ENCODE measurements around the gene ERAP2. TPM values are rescaled to one million over a fixed set of nuclear protein-coding genes. Genes with fewer than 3 reads are reported as not detected.

ERAP2 gene
- total RNA-seq, 2 donors from 2014 or later, result 7.7 to 19.0 TPM

- no peak for DNase-seq (ENCODE audit: low spot score)
- 96% methylated on average over 2 of the region's 2 CpGs for whole genome bisulfite sequencing
- no peaks in the 10 kb centered on the region for H3K4me1 ChIP-seq (replicated peaks)
- H3K27me3 ChIP-seq (replicated peaks; ENCODE audit: insufficient read depth), result no peaks in the 10 kb centered on the region
- TF ChIP-seq POLR2AphosphoS5 (IDR thresholded peaks at IDR 0.05) (no peak), CTCF (IDR thresholded peaks at IDR 0.05) (no peak), POLR2A (IDR thresholded peaks at IDR 0.05) (no peak)
- H3K27ac ChIP-seq, result no peak overlapping the region
- no peak overlapping the region for H3K4me3 ChIP-seq
- intact Hi-C loops (cut with DNase I), result no loop called here
- H3K36me3 ChIP-seq, result no peaks in the 10 kb centered on the region
- H3K9me3 ChIP-seq, result no peaks in the 10 kb centered on the region
Measured at GRCh38 chr5:96911139-96911538, 34.8 kb downstream of the ERAP2 start.

GRCh38 chr5:96913233-96913632 lies 36.9 kb downstream of the ERAP2 start:
- Histone ChIP-seq H3K9me3 (no peaks in the 10 kb centered on the region), H3K4me1 (replicated peaks) (no peaks in the 10 kb centered on the region), H3K4me3 (no peak overlapping the region), H3K27ac (no peak overlapping the region), H3K27me3 (replicated peaks; ENCODE audit: insufficient read depth) (no peaks in the 10 kb centered on the region), H3K36me3 (no peaks in the 10 kb centered on the region)
- intact Hi-C loops (cut with DNase I), result no loop called here
- 92% methylated on average over 2 of the region's 2 CpGs for WGBS
- no peak for DNase-seq (ENCODE audit: low spot score)
- TF ChIP-seq POLR2AphosphoS5 (IDR thresholded peaks at IDR 0.05) (no peak), POLR2A (IDR thresholded peaks at IDR 0.05) (no peak), CTCF (IDR thresholded peaks at IDR 0.05) (no peak)

GRCh38 chr5:96919754-96920197 lies 43.5 kb downstream of the ERAP2 start:
- Histone ChIP-seq H3K27me3 (replicated peaks; ENCODE audit: insufficient read depth) (no peaks in the 10 kb centered on the region), H3K27ac (no peak overlapping the region), H3K9me3 (no peaks in the 10 kb centered on the region), H3K4me3 (no peak overlapping the region), H3K36me3 (no peaks in the 10 kb centered on the region), H3K4me1 (replicated peaks) (no peaks in the 10 kb centered on the region)
- intact Hi-C loops (cut with DNase I), result no loop called here
- no peak for TF ChIP-seq POLR2AphosphoS5 (IDR thresholded peaks at IDR 0.05)
- no peak for TF ChIP-seq CTCF (IDR thresholded peaks at IDR 0.05)
- no peak for TF ChIP-seq POLR2A (IDR thresholded peaks at IDR 0.05)
- WGBS, result 94% methylated on average over 4 of the region's 4 CpGs
- DNase-seq (ENCODE audit: low spot score), result no peak

GRCh38 chr5:96920744-96921355 lies 44.5 kb downstream of the ERAP2 start:
- no peaks in the 10 kb centered on the region for H3K9me3 ChIP-seq
- no peak for TF ChIP-seq POLR2A (IDR thresholded peaks at IDR 0.05)
- TF ChIP-seq POLR2AphosphoS5 (IDR thresholded peaks at IDR 0.05), result no peak
- TF ChIP-seq CTCF (IDR thresholded peaks at IDR 0.05), result no peak
- H3K4me3 ChIP-seq, result no peak overlapping the region
- WGBS, result 87% methylated on average over 3 of the region's 3 CpGs
- H3K27me3 ChIP-seq (replicated peaks; ENCODE audit: insufficient read depth), result no peaks in the 10 kb centered on the region
- no peaks in the 10 kb centered on the region for H3K4me1 ChIP-seq (replicated peaks)
- no peak for DNase-seq (ENCODE audit: low spot score)
- intact Hi-C loops (cut with DNase I), result no loop called here
- H3K27ac ChIP-seq, result no peak overlapping the region
- H3K36me3 ChIP-seq, result no peaks in the 10 kb centered on the region

- intact Hi-C loops (cut with DNase I), result no loop called here
- Histone ChIP-seq H3K27ac (peak overlapping the region; percentile 3 to 59), H3K9me3 (no peaks in the 10 kb centered on the region), H3K36me3 (no peaks in the 10 kb centered on the region), H3K27me3 (replicated peaks; ENCODE audit: insufficient read depth) (no peaks in the 10 kb centered on the region), H3K4me1 (replicated peaks) (no peaks in the 10 kb centered on the region), H3K4me3 (no peak overlapping the region)
- DNase-seq (ENCODE audit: low spot score), result no peak
- 88% methylated on average over 12 of the region's 12 CpGs for WGBS
- no peak for TF ChIP-seq CTCF (IDR thresholded peaks at IDR 0.05)
- TF ChIP-seq POLR2AphosphoS5 (IDR thresholded peaks at IDR 0.05), result no peak
- TF ChIP-seq POLR2A (IDR thresholded peaks at IDR 0.05), result no peak
Measured at GRCh38 chr5:96922499-96923244, 46.4 kb downstream of the ERAP2 start.
